H9 (cell line): ENCODE data around the gene RASGRF1. TPM values are rescaled to one million over a fixed set of nuclear protein-coding genes. Genes with fewer than 3 reads are reported as not detected.

Source experiments
- DNase-seq: peaks from one replicate; pipeline ENCODE4 v3.0.0-alpha.2; 2017
- H2AFZ ChIP-seq: one replicate; pipeline ENCODE4 v1.6.1; 2013; ENCODE audit warnings: mild to moderate bottlenecking, low read length, control low read depth, moderate library complexity
- H2AK5ac ChIP-seq: 2 replicates; pipeline ENCODE4 v1.6.1; 2013; ENCODE audit warnings: low read length, control low read depth, mixed read lengths; ENCODE audit not compliant: insufficient read length
- H2BK120ac ChIP-seq: one replicate; pipeline ENCODE4 v1.6.1; 2013; ENCODE audit warnings: low read depth, mild to moderate bottlenecking, low read length, control low read depth, inconsistent platforms; ENCODE audit not compliant: poor library complexity, severe bottlenecking
- H2BK12ac ChIP-seq: 2 replicates; pipeline ENCODE4 v1.6.1; 2013; ENCODE audit warnings: low read length, control low read depth, mixed read lengths, low read depth; ENCODE audit not compliant: insufficient read length
- H2BK15ac ChIP-seq: 2 replicates; pipeline ENCODE4 v1.6.1; 2013; ENCODE audit warnings: low read depth, low read length, control low read depth
- H2BK20ac ChIP-seq: one replicate; pipeline ENCODE4 v1.6.1; 2013; ENCODE audit warnings: low read depth, mild to moderate bottlenecking, low read length, control low read depth, inconsistent platforms; ENCODE audit not compliant: poor library complexity, severe bottlenecking
- H2BK5ac ChIP-seq: 2 replicates; pipeline ENCODE4 v1.6.1; 2013; ENCODE audit warnings: low read length, control low read depth, mixed read lengths; ENCODE audit not compliant: insufficient read length
- H3K14ac ChIP-seq: 2 replicates; pipeline ENCODE4 v1.6.1; 2013; ENCODE audit warnings: low read length, control low read depth; ENCODE audit not compliant: insufficient read depth
- H3K18ac ChIP-seq: 2 replicates; pipeline ENCODE4 v1.6.1; 2013; ENCODE audit warnings: low read depth, mild to moderate bottlenecking, mixed read lengths, low read length, control low read depth; ENCODE audit not compliant: insufficient read length
- H3K23ac ChIP-seq: 2 replicates; pipeline ENCODE4 v1.6.1; 2013; ENCODE audit warnings: low read length, control low read depth, mixed read lengths, low read depth; ENCODE audit not compliant: insufficient read length
- H3K23me2 ChIP-seq: 2 replicates; pipeline ENCODE4 v1.6.1; 2013; ENCODE audit warnings: low read depth, mild to moderate bottlenecking, mixed read lengths, low read length, control low read depth; ENCODE audit not compliant: insufficient read length, poor library complexity, severe bottlenecking
- H3K27ac ChIP-seq: 2 replicates; pipeline ENCODE4 v1.5.1; 2013; ENCODE audit warnings: low read length, control low read depth, mixed read lengths, low read depth; ENCODE audit not compliant: insufficient read length
- H3K27me3 ChIP-seq: 2 replicates; pipeline ENCODE4 v1.6.1; 2013; ENCODE audit warnings: low read length, control low read depth, inconsistent platforms; ENCODE audit not compliant: insufficient read depth
- H3K4ac ChIP-seq: 2 replicates; pipeline ENCODE4 v1.6.1; 2013; ENCODE audit warnings: low read depth, mild to moderate bottlenecking, control low read depth, inconsistent platforms, low read length, moderate library complexity
- H3K4me1 ChIP-seq: 2 replicates; pipeline ENCODE4 v1.6.1; 2013; ENCODE audit warnings: low read length, control low read depth, inconsistent platforms; ENCODE audit not compliant: insufficient read depth
- H3K4me2 ChIP-seq: 2 replicates; pipeline ENCODE4 v1.6.1; 2013; ENCODE audit warnings: low read length, control low read depth, mixed read lengths; ENCODE audit not compliant: insufficient read length, insufficient read depth
- H3K56ac ChIP-seq: 2 replicates; pipeline ENCODE4 v1.6.1; 2013; ENCODE audit warnings: low read depth, mild to moderate bottlenecking, mixed read lengths, low read length, control low read depth; ENCODE audit not compliant: insufficient read length
- H3K79me1 ChIP-seq: 2 replicates; pipeline ENCODE4 v1.6.1; 2013; ENCODE audit warnings: low read depth, mild to moderate bottlenecking, moderate library complexity, low read length, control low read depth, inconsistent platforms; ENCODE audit not compliant: insufficient read depth, poor library complexity, severe bottlenecking
- H3K79me2 ChIP-seq: 2 replicates; pipeline ENCODE4 v1.6.1; 2013; ENCODE audit warnings: low read length, control low read depth, inconsistent platforms; ENCODE audit not compliant: insufficient read depth
- H3K9ac ChIP-seq: 2 replicates; pipeline ENCODE4 v1.6.1; 2013; ENCODE audit warnings: low read length, control low read depth, mixed read lengths; ENCODE audit not compliant: insufficient read length; ENCODE audit errors: extremely low read depth
- H3K9me3 ChIP-seq: one replicate; pipeline ENCODE4 v1.6.1; 2013; ENCODE audit warnings: low read depth, low read length, inconsistent platforms; ENCODE audit not compliant: control insufficient read depth
- H3T11ph ChIP-seq: one replicate; pipeline ENCODE4 v1.6.1; 2013; ENCODE audit warnings: mild to moderate bottlenecking, low read length, control low read depth, inconsistent platforms
- H4K20me1 ChIP-seq: one replicate; pipeline ENCODE4 v1.6.1; 2013; ENCODE audit not compliant: control insufficient read depth, insufficient read length, insufficient read depth
- H4K5ac ChIP-seq: 2 replicates; pipeline ENCODE4 v1.6.1; 2013; ENCODE audit warnings: low read depth, mild to moderate bottlenecking, mixed read lengths, low read length, control low read depth; ENCODE audit not compliant: insufficient read length
- H4K8ac ChIP-seq: replicated peaks from 2 replicates; pipeline ENCODE4 v1.6.1; 2013; ENCODE audit warnings: low read length, control low read depth, mixed read lengths, low read depth; ENCODE audit not compliant: insufficient read length
- H4K91ac ChIP-seq: 2 replicates; pipeline ENCODE4 v1.6.1; 2013; ENCODE audit warnings: low read depth, mild to moderate bottlenecking, moderate library complexity, mixed read lengths, low read length, control low read depth; ENCODE audit not compliant: insufficient read length
- H3K27ac Mint-ChIP-seq, 3 experiments: 2 replicates in 2 of 3; 3 replicates in 1 of 3; pipeline ENCODE4 v1.8.0; 2020 to 2021; ENCODE audit warnings: mixed read lengths in 3 of 3, mild to moderate bottlenecking in 1 of 3, moderate library complexity in 1 of 3
- H3K27me3 Mint-ChIP-seq: 2 replicates; pipeline ENCODE4 v1.8.0; 2021; ENCODE audit warnings: low read depth, mild to moderate bottlenecking, moderate library complexity, mixed read lengths
- H3K36me3 Mint-ChIP-seq, 3 experiments: 2 replicates in 2 of 3; 3 replicates in 1 of 3; pipeline ENCODE4 v1.8.0; 2020 to 2021; ENCODE audit warnings: low read depth in 3 of 3, mixed read lengths in 3 of 3; ENCODE audit not compliant: insufficient read depth in 1 of 3
- H3K4me1 Mint-ChIP-seq, 2 experiments: 2 replicates each; pipeline ENCODE4 v1.8.0; 2020; ENCODE audit warnings: mixed read lengths in 2 of 2
- H3K4me3 Mint-ChIP-seq, 2 experiments: 2 replicates in 1 of 2; 3 replicates in 1 of 2; pipeline ENCODE4 v1.8.0; 2020 to 2021; ENCODE audit warnings: mild to moderate bottlenecking in 2 of 2, mixed read lengths in 2 of 2, moderate library complexity in 1 of 2
- H3K9me3 Mint-ChIP-seq, 2 experiments: 2 replicates in 1 of 2; 3 replicates in 1 of 2; pipeline ENCODE4 v1.8.0; 2020; ENCODE audit warnings: mild to moderate bottlenecking in 2 of 2, mixed read lengths in 2 of 2, moderate library complexity in 1 of 2
- CTCF ChIP-seq: fragments of 200-600 bp; sonication (generic); conservative IDR thresholded peaks from 3 replicates; pipeline ENCODE4 v1.8.0; 2021; ENCODE audit warnings: antibody characterized with exemption, mild to moderate bottlenecking
- WGBS: extraction: QIAGEN DNeasy Blood & Tissue Kit; methylation state at CpG from one replicate; pipeline ENCODE4 v1.1.7; 2013; ENCODE audit warnings: missing lambda C conversion rate, low lambda C conversion rate, mixed read lengths; ENCODE audit not compliant: insufficient read length; ENCODE audit errors: extremely low coverage; 5-methylcytosine and 5-hydroxymethylcytosine counted together
- total RNA-seq: library from RNA; stranded (reverse); gene quantifications from 2 replicates; pipeline ENCODE4 v1.2.1, GENCODE V29; 2021

The RASGRF1 gene
- total RNA-seq, 1 experiment from 2014 or later: 0.48 TPM

- no peak overlapping the region for H3T11ph ChIP-seq
- no peak overlapping the region for H3K18ac ChIP-seq
- peaks cover 4% of the 10 kb centered on the region in 2 experiments; a peak in 2 of 4 replicates for H3K4me1 Mint-ChIP-seq
- no peak overlapping the region for H3K9ac ChIP-seq
- no peak overlapping the region for H2BK120ac ChIP-seq
- no peak overlapping the region for H3K56ac ChIP-seq
- H3K9me3 ChIP-seq: no peaks in the 10 kb centered on the region
- H3K4me1 ChIP-seq: no peaks in the 10 kb centered on the region
- H3K14ac ChIP-seq: no peak overlapping the region
- no peak overlapping the region for H2BK5ac ChIP-seq
- H3K36me3 Mint-ChIP-seq: peaks cover 12 to 29% (median 25%) of the 10 kb centered on the region in 3 experiments
- H3K27ac ChIP-seq: no peak overlapping the region
- H4K5ac ChIP-seq: no peak overlapping the region
- no peak; the same call in 2 of the 3 replicates for TF ChIP-seq CTCF
- no peak for DNase-seq
- H3K4me3 Mint-ChIP-seq: no peak overlapping the region
- no peak overlapping the region for H3K4me2 ChIP-seq
- H3K27ac Mint-ChIP-seq: no peak overlapping the region; a peak in 1 of 7 replicates
- H3K4ac ChIP-seq: no peak overlapping the region
- H2BK20ac ChIP-seq: no peak overlapping the region
- H3K79me2 ChIP-seq: no peaks in the 10 kb centered on the region
- H4K91ac ChIP-seq: no peak overlapping the region
- H2BK15ac ChIP-seq: no peak overlapping the region
- no peak overlapping the region for H3K23ac ChIP-seq
- no CpG with 5 or more reads among the region's 5 CpGs for WGBS
- no peaks in the 10 kb centered on the region for H3K79me1 ChIP-seq
- no peaks in the 10 kb centered on the region for H3K27me3 ChIP-seq
- no peak overlapping the region for H2AFZ ChIP-seq
- H3K27me3 Mint-ChIP-seq: no peaks in the 10 kb centered on the region
- no peak overlapping the region for H2AK5ac ChIP-seq
- H3K9me3 Mint-ChIP-seq: no peaks in the 10 kb centered on the region; a peak in 1 of 5 replicates
- H4K20me1 ChIP-seq: no peaks in the 10 kb centered on the region
- H2BK12ac ChIP-seq: no peak overlapping the region
- H3K23me2 ChIP-seq: no peaks in the 10 kb centered on the region
- no peak overlapping the region for H4K8ac ChIP-seq
These were observed 164.4 kb downstream of the RASGRF1 start for GRCh38 chr15:78925956-78926743.
